Stomach (tissue), 9 donors: ENCODE results near the gene EIF4EBP2. TPM values are rescaled to one million over a fixed set of nuclear protein-coding genes. Genes with fewer than 3 reads are reported as not detected.

ENCODE experiments used
- DNase-seq, 2 donors: peaks; one replicate each; pipeline versions ENCODE4 v3.0.0 to v3.0.0-alpha.2; 2013 to 2019
- H3K27ac ChIP-seq, 5 donors: fragments of 200-600 bp in 4 of 5; sonication (generic) in 4 of 5; one replicate each; pipeline ENCODE4 v1.5.1; 2013 to 2019; ENCODE audit warnings: mild to moderate bottlenecking in 1 of 5, moderate library complexity in 1 of 5
- H3K27me3 ChIP-seq, 3 donors: fragments of 200-600 bp; sonication (generic); one replicate each; pipeline ENCODE4 v1.5.1; 2017 to 2019; ENCODE audit warnings: mixed run types in 1 of 3
- H3K36me3 ChIP-seq, 4 donors: fragments of 200-600 bp; sonication (generic); 1 replicate in 3 of 4; 2 replicates in 1 of 4; pipeline ENCODE4 v1.5.1; 2016 to 2019
- H3K4me1 ChIP-seq, 4 donors: fragments of 200-600 bp; sonication (generic); one replicate each; pipeline ENCODE4 v1.5.1; 2016 to 2019
- H3K4me3 ChIP-seq, 4 donors: fragments of 200-600 bp; sonication (generic) in 3 of 4; one replicate each; pipeline ENCODE4 v1.5.1; 2016 to 2019; ENCODE audit warnings: mild to moderate bottlenecking in 1 of 4
- H3K9me3 ChIP-seq, 4 donors: fragments of 200-600 bp; sonication (generic); one replicate each; pipeline ENCODE4 v1.5.1; 2016 to 2019
- EP300 ChIP-seq: sonication (generic); formaldehyde crosslinking; IDR thresholded peaks from one replicate; pipeline ENCODE4 v1.6.1; 2017; ENCODE audit warnings: antibody characterized with exemption
- POLR2A ChIP-seq, 4 donors: fragments of 450-650 bp; IDR thresholded peaks; one replicate each; pipeline ENCODE4 v1.6.1; 2016; ENCODE audit warnings: antibody characterized with exemption in 4 of 4, control low read depth in 2 of 4, mild to moderate bottlenecking in 1 of 4, moderate library complexity in 1 of 4
- POLR2AphosphoS5 ChIP-seq, 3 donors: sonication (generic); formaldehyde crosslinking; IDR thresholded peaks; one replicate each; pipeline ENCODE4 v1.6.1; 2016; ENCODE audit warnings: antibody characterized with exemption in 3 of 3
- WGBS, 5 donors: extraction: QIAGEN DNeasy Blood & Tissue Kit in 3 of 5; methylation state at CpG; one replicate each; pipeline versions ENCODE4 v1.1.5 to v1.1.7; 2013 to 2018; 5-methylcytosine and 5-hydroxymethylcytosine counted together
- intact Hi-C: fragments of 100-400 bp; cut with DNase I; formaldehyde crosslinking; loops from one replicate; pipeline ENCODE4 v1.15.1; 2023; ENCODE audit warnings: low total_unique reads
- polyA plus RNA-seq, 3 donors: library from polyadenylated mRNA; stranded (reverse); fragments of 200-250 nt; gene quantifications; one replicate each; pipeline ENCODE4 v1.2.3, GENCODE V29; 2013
- total RNA-seq, 5 donors: library from RNA; depleted of rRNA; stranded (reverse); fragments of >200 nt; gene quantifications; one replicate each; pipeline versions ENCODE4 v1.1.0 to v1.2.3, GENCODE V29; 2014 to 2016
- TF ChIP-seq, protein P1 (sequence below), 7 experiments: fragments of 450-650 bp in 4 of 7; fragments of 200-600 bp in 3 of 7; sonication (generic) in 3 of 7; IDR thresholded peaks; one replicate each; pipeline ENCODE4 v1.5.1; 2016 to 2019; ENCODE audit warnings: antibody characterized with exemption in 7 of 7, control low read depth in 2 of 7, mild to moderate bottlenecking in 1 of 7
- donor health status: healthy with polysubstance abuse.
- donor health status: Bipolar disorder and iron deficiency.
- donor health status: healthy.

The EIF4EBP2 gene
- total and polyA plus RNA-seq, 8 donors = 18.9 to 74.7 (median 47.3) TPM

- 56 to 84% (median 78%) methylated on average over 3 of the region's 3 CpGs for WGBS, 5 donors
- H3K4me3 ChIP-seq = no peak overlapping the region
- no peak for DNase-seq
- H3K36me3 ChIP-seq = peaks cover 30 to 84% (median 78%) of the 10 kb centered on the region in 4 donors
- no peaks in the 10 kb centered on the region for H3K9me3 ChIP-seq
- H3K27ac ChIP-seq = peak overlapping the region in 1 of 5 donors; percentile 57
- H3K27me3 ChIP-seq = no peaks in the 10 kb centered on the region
- H3K4me1 ChIP-seq = peaks cover 10 to 47% (median 22%) of the 10 kb centered on the region in 4 donors
- intact Hi-C loops = no loop called here
- TF ChIP-seq POLR2A (IDR thresholded peaks at IDR 0.05) (no peak), POLR2AphosphoS5 (IDR thresholded peaks at IDR 0.05) (no peak), EP300 (no peak)
- TF ChIP-seq, protein P1, sequence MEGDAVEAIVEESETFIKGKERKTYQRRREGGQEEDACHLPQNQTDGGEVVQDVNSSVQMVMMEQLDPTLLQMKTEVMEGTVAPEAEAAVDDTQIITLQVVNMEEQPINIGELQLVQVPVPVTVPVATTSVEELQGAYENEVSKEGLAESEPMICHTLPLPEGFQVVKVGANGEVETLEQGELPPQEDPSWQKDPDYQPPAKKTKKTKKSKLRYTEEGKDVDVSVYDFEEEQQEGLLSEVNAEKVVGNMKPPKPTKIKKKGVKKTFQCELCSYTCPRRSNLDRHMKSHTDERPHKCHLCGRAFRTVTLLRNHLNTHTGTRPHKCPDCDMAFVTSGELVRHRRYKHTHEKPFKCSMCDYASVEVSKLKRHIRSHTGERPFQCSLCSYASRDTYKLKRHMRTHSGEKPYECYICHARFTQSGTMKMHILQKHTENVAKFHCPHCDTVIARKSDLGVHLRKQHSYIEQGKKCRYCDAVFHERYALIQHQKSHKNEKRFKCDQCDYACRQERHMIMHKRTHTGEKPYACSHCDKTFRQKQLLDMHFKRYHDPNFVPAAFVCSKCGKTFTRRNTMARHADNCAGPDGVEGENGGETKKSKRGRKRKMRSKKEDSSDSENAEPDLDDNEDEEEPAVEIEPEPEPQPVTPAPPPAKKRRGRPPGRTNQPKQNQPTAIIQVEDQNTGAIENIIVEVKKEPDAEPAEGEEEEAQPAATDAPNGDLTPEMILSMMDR (IDR thresholded peaks at IDR 0.05) = no peak
These were observed 22.9 kb downstream of the EIF4EBP2 start for GRCh38 chr10:70426823-70427222.

DNA sequence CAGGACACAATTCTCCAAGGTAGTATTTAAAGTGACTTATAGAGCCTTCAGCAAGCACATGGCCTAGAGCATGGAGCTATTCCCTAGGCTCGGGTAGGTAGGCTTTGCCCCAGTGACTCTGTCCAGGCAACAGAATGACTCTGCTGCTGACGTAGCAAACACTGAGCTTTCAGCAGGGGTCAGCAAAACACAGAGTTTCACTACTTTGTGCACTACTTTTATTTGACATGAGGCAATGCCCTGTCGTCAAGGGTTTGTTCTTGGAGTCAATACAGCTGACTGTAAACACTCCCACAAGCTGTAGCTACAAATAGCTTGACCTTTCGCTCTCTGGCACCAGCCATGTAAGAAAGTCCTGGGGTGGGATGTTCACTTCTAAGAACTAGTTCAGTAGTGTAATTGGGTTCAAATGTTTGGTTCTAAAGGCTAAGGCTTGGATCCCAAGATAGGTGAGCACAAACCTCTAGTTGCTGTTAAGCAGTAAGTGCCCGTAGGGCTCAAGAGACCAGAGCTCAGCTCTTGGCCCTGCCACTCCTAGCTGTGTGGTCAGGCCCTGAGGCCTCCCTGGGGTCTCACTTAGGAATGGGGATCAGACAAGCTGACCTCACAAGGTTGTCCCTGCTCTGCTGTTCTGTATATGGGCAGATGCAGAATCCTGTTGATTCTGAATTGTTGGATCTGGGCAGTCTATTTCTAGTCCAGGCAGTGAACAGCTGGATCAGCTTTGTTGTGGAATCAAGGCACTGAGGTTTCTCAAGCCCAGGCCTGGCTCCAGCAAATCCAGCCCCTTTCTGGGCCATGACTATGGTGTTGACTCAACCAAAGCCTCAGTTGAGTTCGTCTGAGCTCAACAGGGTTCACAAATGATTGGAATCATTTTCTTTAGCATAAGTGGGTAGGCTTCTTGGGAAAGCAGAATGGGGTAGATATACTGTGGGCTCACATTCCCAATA is 26.8 kb downstream of the EIF4EBP2 start:
- intact Hi-C loops = no loop called here
- no peak overlapping the region for H3K4me3 ChIP-seq
- DNase-seq = peak; percentile 39 to 90
- no peaks in the 10 kb centered on the region for H3K27me3 ChIP-seq
- peaks cover 8 to 44% (median 39%) of the 10 kb centered on the region in 4 donors for H3K36me3 ChIP-seq
- H3K4me1 ChIP-seq = peaks cover 17 to 53% (median 31%) of the 10 kb centered on the region in 4 donors
- TF ChIP-seq POLR2AphosphoS5 (IDR thresholded peaks at IDR 0.05) (peak; percentile 66 to 93 (median 89)), EP300 (peak; percentile 81)
- TF ChIP-seq, protein P1 (IDR thresholded peaks at IDR 0.05) = no peak
- 25 to 50% (median 44%) methylated on average over 6 of the region's 6 CpGs for WGBS, 5 donors
- H3K9me3 ChIP-seq = no peaks in the 10 kb centered on the region
- peak overlapping the region; percentile 64 to 90 (median 76) for H3K27ac ChIP-seq

- Histone ChIP-seq H3K27me3 (no peaks in the 10 kb centered on the region), H3K4me1 (peaks cover 17 to 41% (median 29%) of the 10 kb centered on the region in 4 donors), H3K36me3 (peaks cover 5 to 31% (median 25%) of the 10 kb centered on the region in 4 donors), H3K27ac (peak overlapping the region in 4 of 5 donors; percentile 64 to 90 (median 78)), H3K4me3 (no peak overlapping the region), H3K9me3 (no peaks in the 10 kb centered on the region)
- peak in 1 of 2 donors; percentile 62 for DNase-seq
- intact Hi-C loops = no loop called here
- TF ChIP-seq POLR2AphosphoS5 (IDR thresholded peaks at IDR 0.05) = no peak
- TF ChIP-seq POLR2A (IDR thresholded peaks at IDR 0.05) = no peak
- no peak for TF ChIP-seq EP300
- TF ChIP-seq, protein P1 (IDR thresholded peaks at IDR 0.05) = no peak
- WGBS, 5 donors = 42 to 57% (median 47%) methylated on average over 3 to 4 of the region's 4 CpGs
These were observed 28.2 kb downstream of the EIF4EBP2 start for GRCh38 chr10:70432101-70432500.

DNA sequence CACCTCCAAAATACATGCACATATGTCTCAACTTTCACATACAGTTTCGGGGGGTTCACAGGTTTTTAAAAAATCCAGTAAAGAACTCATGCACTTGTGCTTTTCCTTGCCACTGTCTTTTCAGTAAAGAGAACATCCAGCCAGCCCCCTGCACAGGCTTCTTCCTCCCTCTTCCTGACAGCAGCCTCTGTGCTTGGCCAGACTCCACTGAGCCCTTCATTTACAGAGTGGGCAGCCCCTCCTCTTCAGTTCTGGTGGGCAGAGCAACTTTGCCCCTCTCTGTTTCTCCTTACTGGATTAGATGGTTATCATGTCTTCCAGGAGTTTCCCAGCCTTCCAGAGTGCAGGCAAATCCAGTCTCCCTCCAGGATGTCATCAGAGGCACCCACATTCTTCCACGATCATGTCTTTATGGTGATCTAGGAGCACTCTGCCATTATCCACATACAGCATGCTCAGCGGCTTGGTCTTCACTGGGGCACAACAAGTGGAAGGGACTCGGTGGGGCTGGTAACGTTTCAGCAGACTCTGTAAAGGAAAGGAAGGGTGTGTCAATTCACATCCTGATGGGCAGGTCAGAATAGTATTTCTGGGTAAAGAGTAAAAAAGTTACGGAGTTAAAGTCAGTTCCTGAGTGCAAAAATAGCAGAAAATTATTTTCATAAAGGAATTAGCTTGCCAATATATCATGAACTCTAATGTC is 28.8 kb downstream of the EIF4EBP2 start:
- no peaks in the 10 kb centered on the region for H3K9me3 ChIP-seq
- WGBS, 5 donors = 61 to 73% (median 68%) methylated on average over 6 of the region's 6 CpGs
- DNase-seq = peak in 1 of 2 donors; percentile 34
- H3K4me1 ChIP-seq = peaks cover 17 to 37% (median 28%) of the 10 kb centered on the region in 4 donors
- TF ChIP-seq POLR2A (IDR thresholded peaks at IDR 0.05) = no peak
- no peak for TF ChIP-seq POLR2AphosphoS5 (IDR thresholded peaks at IDR 0.05)
- TF ChIP-seq EP300 = no peak
- TF ChIP-seq, protein P1 (IDR thresholded peaks at IDR 0.05) = no peak
- peak overlapping the region in 3 of 5 donors; percentile 11 to 90 (median 76) for H3K27ac ChIP-seq
- intact Hi-C loops = no loop called here
- H3K27me3 ChIP-seq = no peaks in the 10 kb centered on the region
- no peak overlapping the region for H3K4me3 ChIP-seq
- H3K36me3 ChIP-seq = peaks cover 0 to 25% (median 19%) of the 10 kb centered on the region in 4 donors
